Activated B cell treated with CpG ODN at 0.5 μM for 24 hours (primary cell): ENCODE data around the gene PHACTR1. TPM values are rescaled to one million over a fixed set of nuclear protein-coding genes. Genes with fewer than 3 reads are reported as not detected.

Experiments
- ATAC-seq: fragments of 200-7000 bp; cut with Tn5 transposase; one replicate; pipeline ENCODE4 v1.10.0; 2021; ENCODE audit warnings: low read depth, mild to moderate bottlenecking, moderate library complexity
- CTCF ChIA-PET: fragments of 350-600 bp; sonication (Branson Sonifier 250); formaldehyde crosslinking; loops from one replicate; lab custom pipeline; 2021; ENCODE audit warnings: antibody characterized with exemption; lab: Charles Lee
- POLR2A ChIA-PET: fragments of 350-600 bp; sonication (Branson Sonifier 250); formaldehyde crosslinking; loops from one replicate; lab custom pipeline; 2021; ENCODE audit warnings: antibody characterized with exemption; lab: Charles Lee
- DNase-seq: peaks from one replicate; pipeline ENCODE4 v3.0.0; 2022
- H3K27ac Mint-ChIP-seq: one replicate; pipeline ENCODE4 v1.8.0; 2020; ENCODE audit warnings: mixed read lengths
- H3K27me3 Mint-ChIP-seq: one replicate; pipeline ENCODE4 v1.8.0; 2021; ENCODE audit warnings: mixed read lengths
- H3K36me3 Mint-ChIP-seq: one replicate; pipeline ENCODE4 v1.8.0; 2021; ENCODE audit warnings: low read depth, mixed read lengths
- H3K4me1 Mint-ChIP-seq: one replicate; pipeline ENCODE4 v1.8.0; 2021; ENCODE audit warnings: mixed read lengths
- H3K4me3 Mint-ChIP-seq: one replicate; pipeline ENCODE4 v1.8.0; 2020; ENCODE audit warnings: mild to moderate bottlenecking, mixed read lengths
- H3K9me3 Mint-ChIP-seq: one replicate; pipeline ENCODE4 v1.8.0; 2020; ENCODE audit warnings: mixed read lengths
- intact Hi-C: fragments of 100-400 bp; cut with micrococcal nuclease; formaldehyde crosslinking; loops from one replicate; pipeline ENCODE4 v1.15.1; 2024
- total RNA-seq: library from RNA; stranded (reverse); gene quantifications from 2 replicates; pipeline ENCODE4 v1.2.3, GENCODE V29; 2022
- TF ChIP-seq, protein P1 (sequence below): fragments of 200-600 bp; IDR thresholded peaks from one replicate; pipeline ENCODE4 v1.8.0; 2022; ENCODE audit warnings: antibody characterized with exemption, mild to moderate bottlenecking

Gene PHACTR1
- total RNA-seq, 1 donor from 2014 or later = 115 TPM

DNA sequence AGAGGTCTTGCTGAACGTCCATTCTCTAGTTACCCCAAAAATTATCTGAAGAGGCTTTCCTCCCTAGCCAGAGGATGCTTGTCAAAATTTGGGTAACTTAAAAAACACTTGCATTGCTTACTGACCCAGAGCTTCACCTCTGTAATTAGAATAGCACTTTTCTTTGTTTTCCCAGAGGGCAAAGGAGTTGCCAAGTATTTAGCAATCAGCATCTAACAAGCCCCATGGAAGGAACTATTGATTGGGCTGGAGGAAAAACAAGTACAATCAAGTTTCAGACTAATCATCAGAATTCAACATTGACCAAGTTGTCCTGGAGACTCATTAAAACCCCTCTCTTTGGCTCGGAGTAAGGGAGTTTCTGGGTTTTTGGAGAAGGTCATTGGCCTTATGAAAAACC lies 385.4 kb downstream of the PHACTR1 start:
- Mint-ChIP-seq H3K36me3 (no peaks in the 10 kb centered on the region), H3K27me3 (peaks cover 4% of the 10 kb centered on the region), H3K27ac (no peak overlapping the region), H3K9me3 (no peaks in the 10 kb centered on the region), H3K4me3 (no peak overlapping the region), H3K4me1 (no peaks in the 10 kb centered on the region)
- TF ChIP-seq, protein P1, sequence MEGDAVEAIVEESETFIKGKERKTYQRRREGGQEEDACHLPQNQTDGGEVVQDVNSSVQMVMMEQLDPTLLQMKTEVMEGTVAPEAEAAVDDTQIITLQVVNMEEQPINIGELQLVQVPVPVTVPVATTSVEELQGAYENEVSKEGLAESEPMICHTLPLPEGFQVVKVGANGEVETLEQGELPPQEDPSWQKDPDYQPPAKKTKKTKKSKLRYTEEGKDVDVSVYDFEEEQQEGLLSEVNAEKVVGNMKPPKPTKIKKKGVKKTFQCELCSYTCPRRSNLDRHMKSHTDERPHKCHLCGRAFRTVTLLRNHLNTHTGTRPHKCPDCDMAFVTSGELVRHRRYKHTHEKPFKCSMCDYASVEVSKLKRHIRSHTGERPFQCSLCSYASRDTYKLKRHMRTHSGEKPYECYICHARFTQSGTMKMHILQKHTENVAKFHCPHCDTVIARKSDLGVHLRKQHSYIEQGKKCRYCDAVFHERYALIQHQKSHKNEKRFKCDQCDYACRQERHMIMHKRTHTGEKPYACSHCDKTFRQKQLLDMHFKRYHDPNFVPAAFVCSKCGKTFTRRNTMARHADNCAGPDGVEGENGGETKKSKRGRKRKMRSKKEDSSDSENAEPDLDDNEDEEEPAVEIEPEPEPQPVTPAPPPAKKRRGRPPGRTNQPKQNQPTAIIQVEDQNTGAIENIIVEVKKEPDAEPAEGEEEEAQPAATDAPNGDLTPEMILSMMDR = no peak
- ATAC-seq = no peak
- POLR2A ChIA-PET = no interaction called here
- intact Hi-C loops = no loop called here
- no peak for DNase-seq
- CTCF ChIA-PET = no interaction called here

DNA sequence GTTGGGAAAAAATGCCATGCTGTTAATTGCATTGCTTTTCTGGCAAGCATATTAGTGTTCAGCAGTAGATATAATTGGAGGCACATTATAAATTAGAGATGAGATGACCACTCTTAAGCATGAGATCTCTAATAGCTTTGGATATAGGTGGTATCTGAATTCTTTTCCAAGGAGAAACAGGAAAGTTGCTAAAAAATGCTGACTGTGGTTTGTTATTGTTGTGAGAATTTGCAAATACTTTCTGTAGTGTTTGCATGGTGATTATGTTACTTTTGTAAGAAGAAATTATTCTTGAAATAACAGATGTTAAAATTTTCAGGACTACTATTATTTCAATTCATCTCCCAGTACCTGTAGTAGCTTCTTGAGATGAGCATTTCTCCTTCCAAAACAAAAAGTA lies 386.6 kb downstream of the PHACTR1 start:
- DNase-seq = no peak
- no peak overlapping the region for H3K27ac Mint-ChIP-seq
- CTCF ChIA-PET = no interaction called here
- H3K4me1 Mint-ChIP-seq = no peaks in the 10 kb centered on the region
- POLR2A ChIA-PET = no interaction called here
- H3K27me3 Mint-ChIP-seq = peaks cover 4% of the 10 kb centered on the region
- no peak overlapping the region for H3K4me3 Mint-ChIP-seq
- TF ChIP-seq, protein P1 = no peak
- H3K9me3 Mint-ChIP-seq = no peaks in the 10 kb centered on the region
- H3K36me3 Mint-ChIP-seq = no peaks in the 10 kb centered on the region
- intact Hi-C loops = no loop called here
- ATAC-seq = no peak

DNA sequence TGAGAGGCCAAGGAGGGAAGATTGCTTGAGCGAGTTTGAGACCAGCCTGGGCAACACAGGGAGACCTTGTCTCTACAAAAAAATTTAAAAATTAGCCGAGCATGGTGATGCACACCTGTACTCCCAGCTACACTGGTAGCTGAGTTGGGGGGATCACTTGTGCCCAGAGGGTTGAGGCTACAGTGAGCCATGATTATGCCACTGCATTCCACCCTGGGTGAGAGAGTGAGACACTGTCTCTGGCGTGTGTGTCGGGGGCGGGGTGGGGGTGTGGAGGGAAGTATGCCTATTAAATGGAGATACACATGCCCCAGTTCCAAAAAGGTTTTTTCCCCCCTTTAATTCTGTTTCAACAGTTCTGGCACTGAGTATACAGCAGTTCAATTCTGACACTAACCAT lies 388.6 kb downstream of the PHACTR1 start:
- intact Hi-C loops = no loop called here
- DNase-seq = no peak
- no peaks in the 10 kb centered on the region for H3K36me3 Mint-ChIP-seq
- ChIA-PET CTCF (no interaction called here), POLR2A (no interaction called here)
- H3K4me1 Mint-ChIP-seq = no peaks in the 10 kb centered on the region
- no peak overlapping the region for H3K27ac Mint-ChIP-seq
- peaks cover 3% of the 10 kb centered on the region for H3K9me3 Mint-ChIP-seq
- peaks cover 4% of the 10 kb centered on the region for H3K27me3 Mint-ChIP-seq
- TF ChIP-seq, protein P1 = no peak
- H3K4me3 Mint-ChIP-seq = no peak overlapping the region
- no peak for ATAC-seq

DNA sequence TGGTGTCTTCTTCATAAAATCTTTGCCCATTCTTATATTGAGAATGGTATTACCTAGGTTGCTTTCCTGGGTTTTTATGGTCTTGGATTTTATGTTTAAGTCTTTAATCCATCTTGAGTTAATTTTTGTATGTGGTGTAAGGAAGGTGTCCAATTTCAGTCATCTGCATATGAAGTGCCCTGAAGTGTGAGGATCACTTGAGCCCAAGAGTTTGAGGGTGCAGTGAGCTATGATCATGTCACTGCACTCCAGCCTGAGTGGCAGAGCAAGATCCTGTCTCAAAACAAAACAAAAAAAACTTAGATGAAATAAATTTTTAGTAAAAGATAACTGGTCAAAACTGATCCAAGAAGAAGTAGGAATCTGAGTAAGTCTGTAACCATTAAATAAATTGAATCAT lies 396.4 kb downstream of the PHACTR1 start:
- no peak overlapping the region for H3K4me3 Mint-ChIP-seq
- no peaks in the 10 kb centered on the region for H3K36me3 Mint-ChIP-seq
- ChIA-PET CTCF (no interaction called here), POLR2A (no interaction called here)
- H3K4me1 Mint-ChIP-seq = peaks cover 7% of the 10 kb centered on the region
- no peak overlapping the region for H3K27ac Mint-ChIP-seq
- peaks cover 13% of the 10 kb centered on the region for H3K27me3 Mint-ChIP-seq
- ATAC-seq (no peak), DNase-seq (no peak)
- TF ChIP-seq, protein P1 = no peak
- intact Hi-C loops = no loop called here
- H3K9me3 Mint-ChIP-seq = peaks cover 10% of the 10 kb centered on the region

DNA sequence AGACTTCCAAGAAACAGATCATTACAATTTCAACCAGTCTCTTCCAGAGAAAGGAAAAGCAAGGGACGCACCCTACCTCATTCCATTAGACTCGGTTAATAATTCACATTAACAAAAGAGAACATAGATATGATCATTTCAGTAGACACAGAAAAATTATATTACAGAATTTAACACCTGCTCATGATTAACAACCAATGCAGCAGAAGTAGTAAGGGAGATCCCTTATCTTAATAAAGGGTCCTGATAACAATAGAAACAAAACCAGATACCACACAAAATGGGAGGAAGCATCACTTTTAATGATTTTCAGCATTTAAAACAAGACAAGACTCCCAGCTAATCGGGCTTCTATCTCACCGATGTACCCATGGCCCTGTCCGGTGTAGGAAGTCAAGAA lies 396.8 kb downstream of the PHACTR1 start:
- Mint-ChIP-seq H3K4me1 (peaks cover 7% of the 10 kb centered on the region), H3K36me3 (no peaks in the 10 kb centered on the region), H3K27ac (no peak overlapping the region), H3K27me3 (peaks cover 13% of the 10 kb centered on the region), H3K9me3 (peaks cover 10% of the 10 kb centered on the region), H3K4me3 (no peak overlapping the region)
- TF ChIP-seq, protein P1 = no peak
- intact Hi-C loops = no loop called here
- ChIA-PET CTCF (no interaction called here), POLR2A (no interaction called here)
- no peak for ATAC-seq
- DNase-seq = no peak
